Motor neuron (in vitro differentiated cells): ENCODE results near the gene PNPLA6. TPM values are rescaled to one million over a fixed set of nuclear protein-coding genes. Genes with fewer than 3 reads are reported as not detected.
A peak's percentile ranks its signal among the peaks of the same experiment; 100 is the strongest.
"Not testable (repeated sequence)": the region's sequence is repeated elsewhere in the genome, so short reads cannot be mapped to it uniquely, and the experiment has no call there.

ENCODE experiments used
- ATAC-seq, 8 experiments: fragments of 200-7000 bp; cut with Tn5 transposase; replicated peaks in 6 of 8; 2 replicates each; pipeline ENCODE4 v1.8.0; 2021; ENCODE audit warnings: mild to moderate bottlenecking in 8 of 8, moderate library complexity in 8 of 8
- H3K27ac ChIP-seq, 2 donors: fragments of 250-450 bp; sonication (Bioruptor Pico); 2 replicates each; pipeline ENCODE4 v1.9.0; 2021; ENCODE audit warnings: antibody characterized with exemption in 2 of 2, mild to moderate bottlenecking in 2 of 2, moderate library complexity in 1 of 2
- H3K4me1 ChIP-seq, 2 donors: fragments of 250-450 bp; sonication (Bioruptor Pico); replicated peaks in 1 of 2; 2 replicates each; pipeline ENCODE4 v1.6.1; 2021; ENCODE audit warnings: antibody characterized with exemption in 2 of 2, mild to moderate bottlenecking in 2 of 2, moderate library complexity in 1 of 2
- H3K4me3 ChIP-seq, 5 donors: fragments of 250-450 bp; sonication (Bioruptor Pico); 2 replicates each; pipeline ENCODE4 v1.9.0; 2021; ENCODE audit warnings: antibody characterized with exemption in 5 of 5, mild to moderate bottlenecking in 5 of 5, moderate library complexity in 4 of 5
- WGBS, 10 experiments: fragments of 450-650 bp; shearing (Covaris generic); methylation state at CpG; one replicate each; pipeline ENCODE4 v1.0.0; 2022; 5-methylcytosine and 5-hydroxymethylcytosine counted together
- in situ Hi-C, 9 experiments: fragments of 400-800 bp; cut with MboI; loops; one replicate each; pipeline ENCODE4 v1.15.0; 2021; ENCODE audit warnings: low sequenced_read_pairs in 9 of 9, low pct_unique_long_range_greater_than_20kb in 2 of 9; ENCODE audit not compliant: unreplicated experiment in 9 of 9
- total RNA-seq, 8 experiments: library from RNA; unstranded; fragments of 300-600 nt; gene quantifications; 2 replicates each; pipeline versions ENCODE4 v1.2.3 to v1.2.4, GENCODE V29; 2022

The PNPLA6 gene
- total RNA-seq, 8 experiments from 2014 or later = 38.4 to 75.7 (median 49.0) TPM

DNA sequence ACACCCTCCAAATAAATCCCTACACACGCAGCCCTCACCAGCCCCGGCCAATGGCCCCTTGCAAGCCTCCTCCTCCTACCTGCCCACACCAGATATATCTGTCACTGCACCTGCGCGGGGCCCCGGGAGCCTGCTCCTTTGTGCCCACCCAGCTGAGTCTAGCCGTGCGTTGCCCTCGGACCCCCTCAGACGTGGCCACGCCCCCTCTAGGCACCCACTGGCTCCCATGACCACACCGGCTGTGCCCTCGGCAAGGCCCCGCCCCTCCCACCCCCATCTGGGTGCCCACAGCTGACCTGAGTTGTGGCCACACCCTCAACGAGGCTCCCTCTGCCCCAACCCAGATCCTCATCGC, 6.3 kb upstream of the PNPLA6 start:
- no peak for ATAC-seq
- H3K4me1 ChIP-seq = peaks cover 3 to 6% of the 10 kb centered on the region in 2 donors
- no peak overlapping the region for H3K27ac ChIP-seq
- no peak overlapping the region for H3K4me3 ChIP-seq
- no CpG with 5 or more reads among the region's 15 CpGs for WGBS, 10 experiments
- in situ Hi-C loops = no loop called here

DNA sequence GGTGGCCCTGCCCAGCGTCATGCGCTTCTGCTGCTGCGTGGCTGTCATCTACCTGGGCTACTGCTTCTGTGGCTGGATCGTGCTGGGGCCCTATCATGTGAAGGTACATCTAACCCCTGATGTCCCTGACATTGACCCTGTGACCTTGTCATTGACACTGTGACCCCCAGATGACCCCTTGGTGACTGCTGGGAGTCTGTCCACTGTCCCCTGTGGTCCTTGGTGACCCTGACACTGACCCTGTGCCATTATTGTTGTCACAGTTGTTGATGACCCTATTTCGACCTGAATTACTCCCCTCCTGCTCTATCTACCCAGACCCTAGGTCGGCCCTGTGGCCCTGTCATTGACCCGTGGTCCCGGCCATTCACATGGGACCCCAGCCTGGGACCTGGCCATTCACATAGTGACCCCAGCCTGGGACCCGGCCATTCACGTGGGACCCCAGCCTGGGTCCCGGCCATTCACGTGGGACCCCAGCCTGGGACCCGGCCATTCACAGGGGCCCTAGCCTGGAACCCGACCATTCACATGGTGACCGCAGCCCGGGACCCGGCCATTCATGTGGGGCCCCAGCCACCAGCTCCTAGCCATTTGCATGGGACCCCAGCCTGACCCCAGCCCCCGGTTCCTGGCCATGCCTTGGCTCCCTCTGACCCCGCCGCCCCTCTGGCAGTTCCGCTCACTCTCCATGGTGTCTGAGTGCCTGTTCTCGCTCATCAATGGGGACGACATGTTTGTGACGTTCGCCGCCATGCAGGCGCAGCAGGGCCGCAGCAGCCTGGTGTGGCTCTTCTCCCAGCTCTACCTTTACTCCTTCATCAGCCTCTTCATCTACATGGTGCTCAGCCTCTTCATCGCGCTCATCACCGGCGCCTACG, 5.7 kb upstream of the PNPLA6 start:
- no peak for ATAC-seq
- Histone ChIP-seq H3K4me1 (peaks cover 3 to 6% of the 10 kb centered on the region in 2 donors), H3K27ac (no peak overlapping the region), H3K4me3 (no peak overlapping the region)
- in situ Hi-C loops = no loop called here
- WGBS, 10 experiments = 80 to 100% (median 87%) methylated on average over 1 to 13 of the region's 33 CpGs; no CpG with 5 or more reads in 5 of the 10 experiments

DNA sequence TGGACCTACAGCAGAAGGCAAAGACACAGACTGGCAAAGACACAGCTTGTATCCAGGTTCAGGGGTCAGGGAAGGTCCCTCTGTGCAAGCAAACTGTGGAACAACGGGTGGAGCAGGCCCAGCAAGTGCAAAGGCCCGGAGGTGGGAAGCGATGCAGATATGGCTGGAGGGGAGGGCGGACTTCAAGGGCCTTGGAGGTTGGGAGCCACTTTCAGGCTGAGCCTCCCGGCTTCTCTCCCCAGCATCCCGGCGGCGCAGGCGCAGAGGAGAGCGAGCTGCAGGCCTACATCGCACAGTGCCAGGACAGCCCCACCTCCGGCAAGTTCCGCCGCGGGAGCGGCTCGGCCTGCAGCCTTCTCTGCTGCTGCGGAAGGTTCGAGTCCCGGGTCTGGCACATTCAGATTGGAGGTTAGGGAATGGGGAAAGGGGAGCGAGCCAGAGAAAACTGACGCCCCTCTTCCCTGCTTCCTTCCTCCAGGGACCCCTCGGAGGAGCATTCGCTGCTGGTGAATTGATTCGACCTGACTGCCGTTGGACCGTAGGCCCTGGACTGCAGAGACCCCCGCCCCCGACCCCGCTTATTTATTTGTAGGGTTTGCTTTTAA, 2.1 kb upstream of the PNPLA6 start:
- 0 to 100% (median 72%) methylated on average over 1 to 8 of the region's 30 CpGs; no CpG with 5 or more reads in 3 of the 10 experiments for WGBS, 10 experiments
- Histone ChIP-seq H3K27ac (peak overlapping the region; percentile 93 to 96), H3K4me1 (peaks cover 3 to 6% of the 10 kb centered on the region in 2 donors), H3K4me3 (peak overlapping the region; percentile 49 to 81 (median 67))
- ATAC-seq = peak in 2 of 8 experiments; percentile 19 to 40
- in situ Hi-C loops = no loop called here

DNA sequence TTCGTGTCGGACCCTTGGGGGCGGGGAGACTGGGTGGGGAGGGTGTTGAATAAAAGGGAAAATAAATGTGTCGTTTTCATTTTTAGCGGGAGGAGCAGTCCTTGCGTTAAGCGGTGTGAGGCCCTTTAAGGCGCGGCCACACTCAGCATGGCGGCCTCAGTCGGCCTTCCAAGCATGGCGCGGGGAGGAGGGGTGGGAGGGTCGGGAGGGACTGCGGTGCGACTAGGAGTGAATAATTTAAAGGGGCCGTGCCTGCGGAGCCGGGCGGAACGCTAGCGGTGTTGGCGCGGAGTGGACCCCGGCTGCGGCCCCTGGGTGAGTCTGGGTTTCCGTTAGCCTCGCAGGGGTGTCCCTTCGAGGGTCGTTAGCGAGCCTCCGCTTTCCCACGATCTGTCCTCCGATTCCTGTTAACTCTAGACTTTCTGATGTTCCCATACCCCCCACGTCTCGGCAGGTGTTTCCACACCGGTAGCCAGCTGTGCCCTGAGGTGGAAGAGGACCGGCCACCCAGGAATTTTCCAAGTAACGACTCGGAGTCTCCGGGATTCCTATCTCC, 1.5 kb upstream of the PNPLA6 start:
- peak overlapping the region; percentile 93 to 96 for H3K27ac ChIP-seq
- in situ Hi-C loops = no loop called here
- peaks cover 3 to 6% of the 10 kb centered on the region in 2 donors for H3K4me1 ChIP-seq
- 0 to 17% methylated on average over 1 to 5 of the region's 41 CpGs; no CpG with 5 or more reads in 8 of the 10 experiments for WGBS, 10 experiments
- H3K4me3 ChIP-seq = peak overlapping the region; percentile 49 to 81 (median 67)
- peak; percentile 38 to 61 (median 55) for ATAC-seq

DNA sequence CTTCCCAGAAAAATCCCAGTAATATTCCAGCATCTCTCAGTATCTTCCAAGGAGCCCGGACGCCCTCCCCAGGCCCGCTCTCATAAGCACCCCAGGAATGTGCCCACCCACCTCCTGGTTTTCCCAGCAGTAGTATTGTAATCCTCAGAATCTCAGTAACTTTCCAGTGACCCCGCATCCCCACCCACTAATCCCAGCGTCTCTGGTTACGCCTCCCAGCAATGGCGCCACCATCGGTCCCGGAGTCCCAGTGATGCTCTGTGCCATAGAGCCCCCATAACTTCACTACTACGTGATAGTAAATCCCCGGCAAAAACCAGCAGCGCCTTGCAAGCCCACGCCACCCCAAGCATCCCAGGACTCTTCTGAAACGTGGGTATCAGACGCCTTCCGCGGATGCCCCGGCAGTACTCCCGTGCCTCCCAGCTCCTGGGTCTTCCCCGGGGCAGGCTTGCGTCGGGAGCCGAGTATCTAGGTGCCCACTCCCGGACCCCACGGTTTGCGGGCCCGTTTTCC, 928 bp upstream of the PNPLA6 start:
- peak overlapping the region; percentile 93 to 96 for H3K27ac ChIP-seq
- ATAC-seq = peak; percentile 25 to 52 (median 37)
- 0 to 4% (median 0%) methylated on average over 1 to 16 of the region's 27 CpGs; no CpG with 5 or more reads in 5 of the 10 experiments for WGBS, 10 experiments
- in situ Hi-C loops = no loop called here
- H3K4me1 ChIP-seq = peaks cover 3 to 6% of the 10 kb centered on the region in 2 donors
- H3K4me3 ChIP-seq = peak overlapping the region; percentile 49 to 81 (median 67)

DNA sequence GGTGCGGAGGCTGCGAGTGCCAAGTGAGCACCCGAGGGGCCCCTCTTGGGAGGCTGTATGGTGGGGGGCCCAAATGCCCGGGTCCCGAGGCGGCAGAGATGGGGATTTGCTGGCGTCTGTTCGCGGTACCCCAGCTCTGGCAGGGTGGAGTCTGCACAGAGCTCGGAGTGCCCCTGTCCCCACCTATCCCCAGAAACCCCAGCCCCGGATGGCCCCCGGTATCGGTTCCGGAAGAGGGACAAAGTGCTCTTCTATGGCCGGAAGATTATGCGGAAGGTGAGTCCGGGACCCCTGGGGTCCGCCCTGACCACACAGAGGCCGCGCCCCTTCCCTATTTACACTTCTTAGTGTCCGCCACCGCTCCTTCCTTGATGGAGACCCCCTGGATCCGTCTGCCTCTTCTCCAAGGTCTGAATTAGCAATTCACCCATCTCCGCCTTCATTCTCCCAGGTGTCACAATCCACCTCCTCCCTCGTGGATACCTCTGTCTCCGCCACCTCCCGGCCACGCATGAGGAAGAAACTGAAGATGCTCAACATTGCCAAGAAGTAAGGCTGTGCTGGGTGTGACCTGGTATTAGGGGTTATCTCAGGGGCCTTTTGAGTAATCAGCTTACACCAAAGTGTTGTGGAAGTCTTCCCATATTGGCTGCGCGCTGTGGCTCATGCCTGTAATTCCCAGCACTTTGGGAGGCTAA, 630 bp downstream of the PNPLA6 start:
- in situ Hi-C loops = no loop called here
- no peak overlapping the region for H3K27ac ChIP-seq
- peaks cover 3 to 6% of the 10 kb centered on the region in 2 donors for H3K4me1 ChIP-seq
- peak overlapping the region; percentile 49 to 81 (median 67) for H3K4me3 ChIP-seq
- ATAC-seq = no peak
- WGBS, 10 experiments = 0 to 73% (median 50%) methylated on average over 1 to 6 of the region's 30 CpGs; no CpG with 5 or more reads in 2 of the 10 experiments

DNA sequence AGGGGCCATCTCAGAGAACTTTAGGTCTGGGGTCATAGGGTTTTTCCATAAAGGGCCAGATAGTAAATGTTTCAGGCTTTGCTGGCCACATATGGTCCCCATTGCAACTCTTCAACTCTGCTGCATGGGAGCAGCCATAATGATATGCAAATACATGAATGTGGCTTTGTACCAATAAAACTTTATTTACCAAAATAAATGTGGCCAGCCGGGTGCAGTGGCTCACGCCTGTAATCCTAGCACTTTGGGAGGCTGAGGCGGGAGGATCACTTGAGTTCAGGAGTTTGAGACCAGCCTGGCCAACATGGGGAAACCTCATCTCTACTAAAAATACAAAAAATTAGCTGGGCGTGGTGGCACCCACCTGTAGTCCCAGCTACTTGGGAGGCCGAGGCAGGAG, 3.5 kb downstream of the PNPLA6 start:
- H3K4me3 ChIP-seq, H3K4me1 ChIP-seq, H3K27ac ChIP-seq, ATAC-seq, in situ Hi-C loops: not testable (repeated sequence)
- WGBS, 10 experiments = 96 to 100% (median 100%) methylated on average over 1 to 3 of the region's 5 CpGs; no CpG with 5 or more reads in 4 of the 10 experiments

DNA sequence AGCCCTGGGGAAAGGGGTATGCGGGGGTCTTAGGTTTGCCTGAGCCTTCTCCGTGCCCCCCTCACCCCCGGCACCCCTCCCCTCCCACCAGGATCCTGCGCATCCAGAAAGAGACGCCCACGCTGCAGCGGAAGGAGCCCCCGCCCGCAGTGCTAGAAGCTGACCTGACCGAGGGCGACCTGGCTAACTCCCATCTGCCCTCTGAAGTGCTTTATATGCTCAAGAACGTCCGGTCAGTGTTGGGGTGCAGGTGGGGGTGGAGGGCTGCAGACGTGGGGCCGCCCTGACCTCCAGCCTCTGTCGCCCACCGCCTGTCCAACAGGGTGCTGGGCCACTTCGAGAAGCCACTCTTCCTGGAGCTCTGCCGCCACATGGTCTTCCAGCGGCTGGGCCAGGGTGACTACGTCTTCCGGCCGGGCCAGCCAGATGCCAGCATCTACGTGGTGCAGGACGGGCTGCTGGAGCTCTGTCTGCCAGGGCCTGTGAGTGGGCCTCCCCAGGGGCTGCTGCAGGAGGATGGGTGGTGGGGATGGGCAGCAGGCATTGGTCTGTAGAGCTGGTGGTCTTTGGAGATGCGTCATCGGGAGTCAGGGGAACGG, 4.4 kb downstream of the PNPLA6 start:
- no peak overlapping the region for H3K27ac ChIP-seq
- no peak overlapping the region for H3K4me3 ChIP-seq
- H3K4me1 ChIP-seq = no peaks in the 10 kb centered on the region
- ATAC-seq = no peak
- in situ Hi-C loops = no loop called here
- 93 to 97% methylated on average over 2 to 13 of the region's 28 CpGs; no CpG with 5 or more reads in 8 of the 10 experiments for WGBS, 10 experiments

DNA sequence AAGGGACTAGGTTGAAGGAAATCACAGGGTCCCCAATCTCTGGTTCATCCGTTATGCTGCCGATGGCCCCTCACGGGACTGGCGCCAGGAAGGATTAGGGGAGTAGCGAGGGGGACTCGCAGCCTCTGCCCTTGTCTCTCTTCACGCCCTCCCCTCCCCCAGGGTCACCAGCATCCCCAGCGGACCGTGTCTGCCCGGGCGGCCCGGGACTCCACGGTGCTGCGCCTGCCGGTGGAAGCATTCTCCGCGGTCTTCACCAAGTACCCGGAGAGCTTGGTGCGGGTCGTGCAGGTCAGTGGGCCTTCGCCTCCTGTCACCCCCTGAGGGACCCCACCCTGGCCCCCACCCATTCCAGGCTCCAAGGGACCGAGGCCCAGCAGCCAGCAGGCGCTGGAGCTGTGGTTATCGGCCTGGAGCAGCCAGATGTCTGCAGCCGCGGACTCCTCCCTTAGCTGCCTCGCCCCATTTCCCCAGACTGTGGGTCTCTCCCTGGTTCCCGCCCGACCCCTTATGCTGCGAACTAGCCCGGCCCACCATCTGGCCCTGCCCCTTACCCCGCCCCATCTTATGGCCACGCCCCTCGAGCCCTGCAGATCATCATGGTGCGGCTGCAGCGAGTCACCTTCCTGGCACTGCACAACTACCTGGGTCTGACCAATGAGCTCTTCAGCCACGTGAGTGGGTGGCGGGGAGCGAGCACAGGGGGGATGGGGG, 5.4 kb downstream of the PNPLA6 start:
- Histone ChIP-seq H3K4me3 (no peak overlapping the region), H3K27ac (no peak overlapping the region), H3K4me1 (no peaks in the 10 kb centered on the region)
- in situ Hi-C loops = no loop called here
- ATAC-seq = peak; percentile 46 to 99 (median 62)
- 94 to 100% (median 95%) methylated on average over 2 to 4 of the region's 39 CpGs; no CpG with 5 or more reads in 7 of the 10 experiments for WGBS, 10 experiments

DNA sequence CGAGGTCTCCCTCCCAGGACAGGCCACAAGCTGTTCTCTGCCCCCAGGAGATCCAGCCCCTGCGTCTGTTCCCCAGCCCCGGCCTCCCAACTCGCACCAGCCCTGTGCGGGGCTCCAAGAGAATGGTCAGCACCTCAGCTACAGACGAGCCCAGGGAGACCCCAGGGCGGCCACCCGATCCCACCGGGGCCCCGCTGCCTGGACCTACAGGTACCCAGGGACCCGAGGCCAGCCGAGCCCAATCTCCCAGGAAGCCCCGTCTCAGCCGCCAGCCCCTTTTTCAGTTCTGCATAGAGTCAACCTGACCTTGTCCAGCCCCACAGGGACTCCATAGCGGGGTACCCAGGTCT, 5.9 kb downstream of the PNPLA6 start:
- ATAC-seq = peak in 1 of 8 experiments; percentile 7

DNA sequence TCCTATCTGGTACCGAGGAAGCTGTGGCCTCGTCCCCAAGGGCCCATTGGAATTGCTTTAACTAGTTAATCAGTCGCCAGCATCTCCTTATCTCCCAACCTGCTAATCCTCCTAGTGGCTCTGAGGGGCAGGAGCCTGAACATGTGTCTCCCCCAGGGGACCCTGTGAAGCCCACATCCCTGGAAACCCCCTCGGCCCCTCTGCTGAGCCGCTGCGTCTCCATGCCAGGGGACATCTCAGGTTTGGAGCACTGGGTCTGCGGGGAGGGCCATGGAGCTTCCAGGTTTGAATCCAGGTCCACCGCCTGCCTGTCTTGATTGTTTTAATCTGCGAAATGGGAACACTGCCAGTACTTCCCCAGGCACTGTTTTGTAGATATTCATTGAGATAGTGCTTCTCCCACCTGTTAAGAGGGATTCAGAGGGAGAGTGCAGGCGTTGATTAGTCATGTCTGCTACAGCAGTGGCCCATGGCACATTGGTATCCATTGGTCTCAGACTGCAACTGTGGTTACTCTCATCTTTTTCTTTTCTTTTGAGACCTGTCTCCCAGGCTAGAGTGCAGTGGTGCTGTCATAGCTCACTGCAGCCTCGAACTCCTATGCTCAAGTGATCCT, 6.4 kb downstream of the PNPLA6 start:
- in situ Hi-C loops = no loop called here
- WGBS, 10 experiments = 80 to 100% (median 94%) methylated on average over 1 to 7 of the region's 11 CpGs; no CpG with 5 or more reads in 3 of the 10 experiments
- H3K4me1 ChIP-seq = no peaks in the 10 kb centered on the region
- no peak overlapping the region for H3K4me3 ChIP-seq
- H3K27ac ChIP-seq = no peak overlapping the region
- ATAC-seq = no peak

More for the DNA sequence above, 5.9 kb downstream of the PNPLA6 start:
- Histone ChIP-seq H3K27ac (no peak overlapping the region), H3K4me3 (no peak overlapping the region), H3K4me1 (no peaks in the 10 kb centered on the region)
- in situ Hi-C loops = no loop called here
- no CpG with 5 or more reads among the region's 15 CpGs for WGBS, 10 experiments
